Breast epithelium (tissue), 3 donors: ENCODE data around the gene GYS1.

ENCODE experiments used
- CTCF ChIP-seq, 3 donors: fragments of 450-650 bp; IDR thresholded peaks; one replicate each; pipeline ENCODE4 v1.5.1; 2016 to 2017; ENCODE audit warnings: antibody characterized with exemption in 3 of 3, mild to moderate bottlenecking in 3 of 3, moderate library complexity in 3 of 3
- POLR2A ChIP-seq: fragments of 450-650 bp; IDR thresholded peaks from one replicate; pipeline ENCODE4 v1.6.1; 2016; ENCODE audit warnings: antibody characterized with exemption, mild to moderate bottlenecking, moderate library complexity

GRCh38 chr19:48970139-48970766 lies 22.9 kb downstream of the GYS1 start:
- TF ChIP-seq CTCF (IDR thresholded peaks at IDR 0.05) (no peak), POLR2A (no peak)
